Activated CD4-positive, CD25-positive, alpha-beta regulatory T cell treated with anti-CD3 and anti-CD28 coated beads, Interleukin-2, amount 50 U/mL, for 24 hours (primary cell): Measurements from ENCODE around the gene CSNK2A2.

Experiments
- ATAC-seq, 2 donors: fragments of 150-1000 bp; cut with Tn5 transposase; one replicate each; pipeline ENCODE4 v1.10.0; 2021; ENCODE audit warnings: mild to moderate bottlenecking in 1 of 2, moderate library complexity in 1 of 2

Gene CSNK2A2

GRCh38 chr16:58198803-58199411 is 1.0 kb upstream of the CSNK2A2 start:
- no peak for ATAC-seq

GRCh38 chr16:58197314-58198012 is 443 bp downstream of the CSNK2A2 start:
- ATAC-seq = peak; percentile 23 to 24

- ATAC-seq = no peak
Observed at GRCh38 chr16:58196898-58197313, 1.0 kb downstream of the CSNK2A2 start.

GRCh38 chr16:58195771-58196170 is 2.1 kb downstream of the CSNK2A2 start:
- ATAC-seq = no peak

- no peak for ATAC-seq
Observed at GRCh38 chr16:58195344-58195743, 2.6 kb downstream of the CSNK2A2 start.

GRCh38 chr16:58194790-58195189 is 3.1 kb downstream of the CSNK2A2 start:
- ATAC-seq = no peak

GRCh38 chr16:58187665-58188421 is 10.1 kb downstream of the CSNK2A2 start:
- no peak for ATAC-seq

- no peak for ATAC-seq
Observed at GRCh38 chr16:58187092-58187491, 10.8 kb downstream of the CSNK2A2 start.

- no peak for ATAC-seq
Observed at GRCh38 chr16:58186176-58186944, 11.5 kb downstream of the CSNK2A2 start.

GRCh38 chr16:58177353-58177710 is 20.6 kb downstream of the CSNK2A2 start:
- peak; percentile 65 to 70 for ATAC-seq

- peak; percentile 86 to 88 for ATAC-seq
Observed at GRCh38 chr16:58176608-58177352, 21.1 kb downstream of the CSNK2A2 start.

GRCh38 chr16:58170223-58170622 is 27.7 kb downstream of the CSNK2A2 start:
- ATAC-seq = no peak

- peak; percentile 25 to 66 for ATAC-seq
Observed at GRCh38 chr16:58160855-58161254, 37.1 kb downstream of the CSNK2A2 start.

GRCh38 chr16:58158725-58159124 is 39.2 kb downstream of the CSNK2A2 start:
- ATAC-seq = no peak

GRCh38 chr16:58157951-58158540 is 39.9 kb downstream of the CSNK2A2 start:
- ATAC-seq = no peak

- ATAC-seq = no peak
Observed at GRCh38 chr16:58157239-58157638, 40.7 kb downstream of the CSNK2A2 start.

- no peak for ATAC-seq
Observed at GRCh38 chr16:58155839-58156238, 42.1 kb downstream of the CSNK2A2 start.

GRCh38 chr16:58154345-58154744 is 43.6 kb downstream of the CSNK2A2 start:
- ATAC-seq = no peak

- ATAC-seq = no peak
Observed at GRCh38 chr16:58152246-58152868, 45.5 kb downstream of the CSNK2A2 start.

GRCh38 chr16:58148526-58148925 is 49.4 kb downstream of the CSNK2A2 start:
- ATAC-seq = no peak

- no peak for ATAC-seq
Observed at GRCh38 chr16:58148099-58148498, 49.8 kb downstream of the CSNK2A2 start.
